HG02884 (cell line): ENCODE measurements around the gene ZDHHC11.
"Not testable (repeated sequence)": the region's sequence is repeated elsewhere in the genome, so short reads cannot be mapped to it uniquely, and the experiment has no call there.

Source experiments
- ATAC-seq: cut with Tn5 transposase; IDR thresholded peaks from one replicate; pipeline ENCODE4 v1.9.1; 2021; ENCODE audit warnings: mild to moderate bottlenecking, moderate library complexity; ENCODE audit not compliant: unreplicated experiment

The ZDHHC11 gene

GRCh38 chr5:778967-779366 lies 71.8 kb downstream of the ZDHHC11 start:
- not testable (repeated sequence) for ATAC-seq

DNA sequence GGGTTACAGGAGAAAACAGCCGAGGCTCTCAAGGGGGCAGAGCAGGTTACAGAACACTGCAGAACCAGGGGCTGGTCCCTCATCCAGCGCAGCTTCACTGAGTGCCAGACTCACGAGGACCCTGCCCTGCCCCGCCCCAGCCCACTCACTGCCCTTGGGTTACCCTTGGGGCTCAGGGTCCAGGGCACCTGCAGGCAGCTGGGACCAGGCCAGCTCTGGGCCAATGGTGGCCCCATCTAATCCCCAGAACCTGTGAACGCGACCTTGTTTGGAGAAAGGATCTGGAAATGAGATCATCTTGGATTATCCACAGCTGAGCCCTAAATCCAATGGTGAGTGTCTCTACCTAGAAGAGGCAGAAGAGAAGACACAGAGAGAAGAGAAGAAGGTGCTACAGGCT lies 72.4 kb downstream of the ZDHHC11 start:
- not testable (repeated sequence) for ATAC-seq

DNA sequence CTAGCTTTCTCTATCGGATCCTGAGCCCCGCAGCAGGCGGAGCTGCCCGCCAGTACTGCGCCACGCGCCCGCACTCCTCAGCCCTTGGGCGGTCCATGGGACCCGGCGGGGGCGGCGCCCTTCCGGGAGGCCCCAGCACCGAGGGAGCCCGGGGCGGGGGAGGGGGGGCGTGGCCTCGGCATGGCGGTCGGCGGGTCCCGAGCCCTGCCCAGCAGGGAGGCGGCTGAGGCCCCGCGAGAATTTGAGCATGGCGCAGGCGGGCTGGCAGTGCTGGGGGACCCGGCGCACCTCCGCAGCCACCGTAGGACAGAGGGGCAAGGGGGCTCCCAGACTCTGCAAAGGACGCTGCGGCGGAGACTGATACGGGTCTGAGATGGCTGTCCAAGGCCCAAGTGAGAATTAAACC lies 73.0 kb downstream of the ZDHHC11 start:
- no peak for ATAC-seq

DNA sequence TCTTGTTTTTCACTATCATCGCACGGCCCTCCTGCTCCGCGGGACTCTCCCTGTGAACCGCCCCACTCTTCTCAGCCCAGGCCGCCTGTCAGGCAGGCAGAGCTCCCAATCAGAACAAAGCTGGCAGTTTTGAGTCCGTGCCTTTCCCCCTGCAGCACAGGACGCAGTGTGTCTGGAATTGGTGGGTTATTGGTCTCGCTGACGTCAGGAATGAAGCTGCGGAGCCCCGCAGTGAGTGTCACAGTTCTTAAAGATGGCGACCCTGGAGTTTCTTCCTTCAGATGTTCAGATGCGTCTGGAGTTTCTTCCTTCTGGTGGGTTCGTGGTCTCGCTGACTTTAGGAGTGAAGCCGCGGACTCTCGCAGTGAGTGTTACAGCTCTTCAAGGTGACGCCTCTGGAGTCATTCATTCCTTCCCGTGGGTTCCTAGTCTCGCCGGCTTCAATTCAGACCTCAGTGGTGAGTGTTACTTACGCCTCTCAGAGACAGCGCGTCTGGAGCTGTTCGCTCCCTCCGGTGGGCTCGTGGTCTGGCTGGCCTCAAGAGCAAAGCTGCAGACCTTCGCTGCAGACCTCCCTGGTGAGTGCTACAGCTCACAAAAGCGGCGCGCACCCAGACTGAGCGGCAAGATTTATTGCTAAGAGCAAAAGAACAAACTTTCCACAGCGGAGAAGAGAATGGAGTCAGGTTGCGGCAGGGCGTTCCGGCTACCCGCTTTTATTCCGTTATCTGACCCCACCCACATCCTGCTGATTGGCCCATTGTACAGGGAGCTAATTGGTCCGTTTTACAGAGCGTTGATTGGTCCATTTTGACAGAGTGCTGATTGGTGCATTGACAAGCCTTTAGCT lies 73.7 kb downstream of the ZDHHC11 start:
- no peak for ATAC-seq

DNA sequence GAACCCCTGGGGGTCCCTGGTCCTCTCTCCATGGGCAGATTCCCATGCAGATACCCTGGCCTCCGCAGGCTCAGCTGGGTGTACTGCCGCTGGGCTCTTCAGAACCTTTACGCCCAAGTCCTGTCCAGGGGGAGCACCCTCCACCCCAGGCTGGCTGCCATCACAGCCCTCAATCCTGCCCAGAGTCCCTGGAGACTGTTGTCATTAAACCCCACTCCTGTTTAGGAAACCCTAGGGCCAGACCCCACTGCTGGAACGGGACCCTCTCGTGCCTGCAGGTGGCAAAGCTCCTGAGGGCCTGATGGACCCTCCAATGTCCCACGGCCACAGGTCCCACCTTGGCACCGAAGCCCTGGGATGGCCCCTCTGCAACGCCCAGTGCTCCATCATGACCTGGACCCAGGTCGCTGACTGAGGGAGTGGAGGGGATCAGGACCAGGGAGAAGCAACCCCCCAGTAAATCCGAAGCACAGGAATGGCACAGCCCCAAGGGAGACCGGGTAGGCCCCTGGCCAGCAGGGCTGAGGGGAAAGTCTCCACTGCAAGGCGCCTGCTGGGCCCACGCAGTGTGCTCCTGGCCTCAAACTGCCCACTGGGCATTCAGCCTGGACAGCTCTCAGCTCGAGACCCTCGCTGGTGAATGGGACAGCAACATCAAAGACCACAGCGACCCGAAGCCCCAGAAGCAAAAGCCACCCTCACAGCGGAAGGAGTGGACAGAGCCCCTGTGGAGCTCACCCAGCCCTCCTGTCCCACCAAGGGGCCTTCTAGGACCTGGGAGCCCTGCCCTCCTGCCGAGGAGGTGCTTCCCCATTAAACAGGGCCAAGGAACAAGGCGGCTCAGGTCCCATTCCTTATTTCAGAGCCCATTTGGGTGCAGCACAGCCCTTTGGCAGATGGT lies 74.6 kb downstream of the ZDHHC11 start:
- no peak for ATAC-seq

- not testable (repeated sequence) for ATAC-seq
Measured at GRCh38 chr5:775595-775960, 75.2 kb downstream of the ZDHHC11 start.

DNA sequence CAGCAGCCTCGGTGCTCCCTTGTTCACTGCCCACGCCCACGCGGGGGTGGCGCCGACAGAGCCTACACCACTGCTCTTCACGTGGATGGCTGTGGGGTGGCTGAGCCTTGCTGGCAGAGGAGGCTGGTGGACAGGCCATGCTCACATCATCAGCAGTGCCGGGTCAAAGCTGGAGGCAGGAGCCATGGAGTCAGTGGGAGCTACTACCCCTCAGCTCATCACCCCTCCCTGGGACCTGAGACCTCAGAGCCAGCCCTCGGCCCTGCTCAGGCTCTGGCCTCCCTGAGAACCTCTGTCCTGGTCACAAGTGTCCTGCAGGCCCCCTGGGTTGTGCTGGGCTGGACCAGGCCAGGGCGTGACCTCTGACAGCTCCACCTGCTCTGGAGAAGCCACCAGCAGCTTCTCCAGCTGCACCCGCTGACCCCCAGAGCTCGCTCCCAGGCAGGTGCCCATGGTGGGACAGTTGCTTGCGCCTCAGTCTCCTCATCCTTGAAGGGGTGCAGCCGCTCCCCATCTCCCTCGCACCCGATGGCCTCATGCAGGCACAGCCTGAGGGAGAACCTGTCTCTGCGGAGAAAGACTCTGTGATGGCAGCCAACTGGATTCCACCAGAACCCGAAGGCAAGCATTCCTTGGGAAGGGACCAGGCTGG lies 75.8 kb downstream of the ZDHHC11 start:
- ATAC-seq, result not testable (repeated sequence)

DNA sequence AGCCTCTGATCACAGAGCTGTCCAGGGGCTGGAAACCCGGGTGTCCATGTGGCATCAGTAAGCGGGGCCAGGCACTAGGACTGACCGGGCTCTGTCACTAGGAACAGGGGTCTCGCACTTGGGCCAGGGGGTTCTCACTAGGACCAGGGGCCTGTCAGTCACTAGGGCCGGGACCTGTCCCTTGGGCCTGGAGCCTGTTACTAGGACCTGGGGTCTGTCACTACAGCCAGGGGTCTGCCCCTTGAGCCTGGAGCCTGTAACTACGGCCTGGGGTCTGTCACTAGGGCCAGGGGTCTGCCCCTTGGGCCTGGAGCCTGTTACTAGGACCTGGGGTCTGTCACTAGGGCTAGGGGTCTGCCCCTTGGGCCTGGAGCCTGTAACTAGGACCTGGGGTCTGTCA lies 76.5 kb downstream of the ZDHHC11 start:
- not testable (repeated sequence) for ATAC-seq

GRCh38 chr5:773517-774264 lies 77.1 kb downstream of the ZDHHC11 start:
- no peak for ATAC-seq

GRCh38 chr5:772931-773330 lies 77.9 kb downstream of the ZDHHC11 start:
- ATAC-seq, result not testable (repeated sequence)

DNA sequence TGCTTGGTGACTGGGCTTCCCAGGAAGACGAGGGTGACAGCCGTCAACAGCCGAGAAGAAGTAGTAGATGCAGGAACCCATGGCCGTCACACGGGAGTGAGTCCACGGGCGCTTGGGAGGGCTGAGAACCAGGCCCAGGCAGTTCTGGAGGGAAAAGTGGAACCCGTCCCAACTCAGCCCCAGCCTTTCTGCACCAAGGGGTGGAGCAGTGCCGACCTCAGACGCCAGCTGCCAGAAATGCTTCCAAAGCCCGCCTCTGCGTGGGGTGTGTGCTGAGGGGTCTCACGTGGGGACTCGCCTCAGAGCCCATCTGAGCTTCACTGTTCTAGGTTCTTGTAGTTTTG lies 78.3 kb downstream of the ZDHHC11 start:
- ATAC-seq, result not testable (repeated sequence)

DNA sequence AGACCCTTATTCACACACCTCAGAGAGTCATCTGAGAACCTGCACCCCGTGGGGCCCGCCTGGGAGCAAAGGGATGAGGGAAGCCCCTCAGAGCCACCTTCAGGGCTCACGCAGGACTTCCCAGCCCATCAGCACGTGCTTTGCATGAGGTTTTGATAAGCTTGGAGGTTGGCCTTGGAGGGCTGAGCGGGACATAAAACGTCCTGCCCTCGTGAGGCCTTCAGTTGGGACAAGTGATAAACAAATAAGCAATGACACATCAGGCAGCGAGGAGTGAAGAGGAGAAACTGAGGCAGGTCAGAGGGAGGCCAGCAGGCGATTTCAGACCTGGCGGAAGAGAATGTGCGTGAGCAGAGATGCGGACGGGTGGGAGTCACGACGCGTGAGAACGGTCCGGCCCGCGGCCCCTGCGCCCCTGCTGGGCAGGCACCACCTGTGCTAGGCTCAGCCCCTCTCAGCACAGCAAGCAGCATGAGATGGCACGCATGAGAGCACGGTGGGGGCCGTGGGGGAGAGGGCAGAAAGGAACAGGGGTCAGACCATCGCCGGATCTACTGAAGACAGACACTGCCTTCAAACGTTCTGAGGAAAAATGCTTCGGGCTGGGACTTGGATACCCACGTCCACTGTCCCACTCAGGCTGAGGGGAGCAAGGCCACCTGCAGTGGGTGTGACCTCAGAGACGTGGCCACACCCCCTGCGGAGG lies 78.8 kb downstream of the ZDHHC11 start:
- ATAC-seq, result not testable (repeated sequence)

DNA sequence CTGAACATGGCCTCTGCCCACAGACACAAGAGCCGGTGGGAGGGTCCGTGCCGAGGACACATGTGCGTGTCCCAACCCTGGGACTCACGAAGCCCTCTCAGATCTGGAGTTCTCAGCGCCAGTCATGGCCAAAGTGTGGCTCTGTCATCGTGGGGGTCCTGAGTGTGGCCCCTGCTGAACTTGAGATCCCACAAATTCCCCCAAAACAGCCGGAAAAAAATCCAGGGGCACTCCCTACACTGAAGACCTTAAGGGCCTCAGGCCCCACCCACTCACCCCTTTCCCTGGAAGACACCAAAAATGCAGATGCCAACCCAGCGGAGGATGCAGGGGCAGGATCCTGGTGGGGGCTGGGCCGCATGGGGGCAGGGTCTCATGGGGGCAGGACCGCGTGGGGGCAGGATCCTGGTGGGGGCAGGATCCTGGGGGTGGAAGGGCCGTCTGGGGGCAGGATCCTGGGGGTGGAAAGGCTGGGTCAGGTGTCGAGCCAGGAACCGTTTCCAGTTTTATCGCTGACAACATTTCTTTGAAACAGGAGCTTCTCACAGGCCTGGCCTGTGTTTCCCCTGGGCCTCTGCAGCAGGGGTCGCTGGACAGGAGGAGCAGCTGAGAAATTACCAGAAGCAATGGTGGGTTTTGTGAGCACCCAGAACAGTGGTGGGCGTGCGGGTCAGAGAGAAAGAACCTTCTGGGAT lies 79.6 kb downstream of the ZDHHC11 start:
- not testable (repeated sequence) for ATAC-seq

GRCh38 chr5:770585-770984 lies 80.2 kb downstream of the ZDHHC11 start:
- ATAC-seq, result not testable (repeated sequence)

DNA sequence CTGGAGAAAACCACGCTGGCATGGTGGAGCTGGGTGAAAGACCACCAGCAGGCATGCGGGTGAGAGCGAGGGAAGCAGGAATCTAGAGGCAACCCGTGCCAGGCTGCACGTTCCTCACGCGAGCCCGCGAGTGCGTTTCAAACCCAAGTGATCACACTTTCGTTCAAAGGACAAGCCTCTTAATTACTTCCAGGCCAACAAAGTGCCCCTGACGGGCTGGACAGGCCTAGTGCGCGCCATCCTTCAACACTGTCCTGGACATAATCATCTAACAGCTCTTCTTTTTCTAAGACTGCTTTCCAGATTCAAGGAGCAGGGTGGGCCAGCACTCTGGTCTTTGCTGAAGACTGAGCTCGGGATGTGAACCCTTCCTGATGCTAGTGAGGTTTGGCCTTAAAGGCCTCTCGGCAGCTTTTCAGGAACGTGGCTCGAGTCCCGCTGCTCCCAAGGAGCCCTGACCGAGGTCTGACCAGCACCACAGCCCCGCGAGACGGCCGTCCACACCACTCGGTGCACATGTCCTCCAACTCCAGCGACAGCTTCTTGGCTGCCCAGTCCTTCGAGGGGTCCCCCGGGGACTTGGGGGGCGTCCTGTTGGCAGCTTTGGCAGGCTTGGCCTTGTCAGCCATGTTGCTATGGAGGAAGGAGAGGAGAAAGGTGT lies 81.2 kb downstream of the ZDHHC11 start:
- ATAC-seq, result not testable (repeated sequence)

GRCh38 chr5:766666-767431 lies 83.9 kb downstream of the ZDHHC11 start:
- ATAC-seq, result no peak

GRCh38 chr5:765948-766631 lies 84.7 kb downstream of the ZDHHC11 start:
- no peak for ATAC-seq
